Cardiac muscle cell (in vitro differentiated cells and primary cell): ENCODE data around the gene RTCB. TPM values are rescaled to one million over a fixed set of nuclear protein-coding genes. Genes with fewer than 3 reads are reported as not detected.

Source experiments
- DNase-seq, 2 donors: peaks; one replicate each; pipeline versions ENCODE4 v3.0.0 to v3.0.0-alpha.2; 2010 to 2017; ENCODE audit warnings: low read depth in 1 of 2, low spot score in 1 of 2
- H3K27ac ChIP-seq: fragments of 200-600 bp; sonication (generic); 2 replicates; pipeline ENCODE4 v1.5.1; 2016
- H3K27me3 ChIP-seq: fragments of 200-600 bp; sonication (generic); 2 replicates; pipeline ENCODE4 v1.6.0; 2016; ENCODE audit warnings: control low read depth
- H3K36me3 ChIP-seq: fragments of 200-600 bp; sonication (generic); 2 replicates; pipeline ENCODE4 v1.5.1; 2016; ENCODE audit warnings: control low read depth
- H3K4me1 ChIP-seq: fragments of 200-600 bp; sonication (generic); 2 replicates; pipeline ENCODE4 v1.8.1; 2017; ENCODE audit warnings: low read depth, mild to moderate bottlenecking, mixed run types
- H3K4me3 ChIP-seq: fragments of 200-600 bp; sonication (generic); 2 replicates; pipeline ENCODE4 v1.5.1; 2016; ENCODE audit warnings: mild to moderate bottlenecking
- H3K9me3 ChIP-seq: fragments of 200-600 bp; sonication (generic); 2 replicates; pipeline ENCODE4 v1.5.1; 2017; ENCODE audit warnings: low read depth, mild to moderate bottlenecking, control low read depth
- polyA plus RNA-seq: library from polyadenylated mRNA; unstranded; fragments of >200 nt; fragmentation: Nextera tagmentation; extraction: Ambion mirVana; gene quantifications from 2 replicates; pipeline ENCODE4 v1.2.1, GENCODE V29; 2016
- total RNA-seq: library from RNA; depleted of rRNA; stranded (reverse); fragments of >200 nt; gene quantifications from 2 replicates; pipeline ENCODE4 v1.2.3, GENCODE V29; 2016
- TF ChIP-seq, protein P1 (sequence below): IDR thresholded peaks from 2 replicates; pipeline ENCODE4 v1.5.1; 2012; ENCODE audit warnings: low read depth, mild to moderate bottlenecking, low read length

The RTCB gene
- total and polyA plus RNA-seq, 2 experiments from 2014 or later = 104 to 154 TPM

DNA sequence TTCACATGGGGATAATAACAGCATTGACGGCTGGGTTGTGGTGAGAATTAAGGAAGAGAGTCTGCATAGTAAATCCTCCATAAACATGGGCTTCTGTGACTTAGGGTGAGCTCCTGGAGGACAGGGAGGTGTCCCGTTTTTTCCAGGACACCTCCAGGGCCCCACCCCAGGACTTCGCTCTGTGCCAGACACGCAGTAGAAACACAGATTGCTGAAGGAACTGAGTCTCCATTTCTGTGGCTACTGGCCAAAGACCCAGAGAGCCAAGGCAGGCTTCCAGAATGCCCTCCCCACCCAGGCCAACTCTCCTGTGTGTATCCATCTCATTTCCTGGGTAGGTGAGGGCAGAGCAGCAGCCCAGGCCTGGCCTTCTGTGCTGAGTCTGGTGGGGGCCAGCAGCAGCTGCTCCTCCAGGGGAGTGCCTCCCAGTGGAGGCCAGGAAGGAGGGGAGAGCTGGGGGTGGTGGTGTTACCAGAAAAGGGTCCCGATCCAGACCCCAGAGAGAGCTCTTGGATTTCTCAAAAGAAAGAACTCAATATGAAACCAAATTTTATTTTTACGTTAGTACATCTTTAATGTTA is 63.9 kb downstream of the RTCB start:
- Histone ChIP-seq H3K27me3 (no peaks in the 10 kb centered on the region), H3K4me3 (no peak overlapping the region), H3K36me3 (no peaks in the 10 kb centered on the region), H3K9me3 (no peaks in the 10 kb centered on the region), H3K27ac (no peak overlapping the region), H3K4me1 (no peaks in the 10 kb centered on the region)
- no peak for DNase-seq
- TF ChIP-seq, protein P1, sequence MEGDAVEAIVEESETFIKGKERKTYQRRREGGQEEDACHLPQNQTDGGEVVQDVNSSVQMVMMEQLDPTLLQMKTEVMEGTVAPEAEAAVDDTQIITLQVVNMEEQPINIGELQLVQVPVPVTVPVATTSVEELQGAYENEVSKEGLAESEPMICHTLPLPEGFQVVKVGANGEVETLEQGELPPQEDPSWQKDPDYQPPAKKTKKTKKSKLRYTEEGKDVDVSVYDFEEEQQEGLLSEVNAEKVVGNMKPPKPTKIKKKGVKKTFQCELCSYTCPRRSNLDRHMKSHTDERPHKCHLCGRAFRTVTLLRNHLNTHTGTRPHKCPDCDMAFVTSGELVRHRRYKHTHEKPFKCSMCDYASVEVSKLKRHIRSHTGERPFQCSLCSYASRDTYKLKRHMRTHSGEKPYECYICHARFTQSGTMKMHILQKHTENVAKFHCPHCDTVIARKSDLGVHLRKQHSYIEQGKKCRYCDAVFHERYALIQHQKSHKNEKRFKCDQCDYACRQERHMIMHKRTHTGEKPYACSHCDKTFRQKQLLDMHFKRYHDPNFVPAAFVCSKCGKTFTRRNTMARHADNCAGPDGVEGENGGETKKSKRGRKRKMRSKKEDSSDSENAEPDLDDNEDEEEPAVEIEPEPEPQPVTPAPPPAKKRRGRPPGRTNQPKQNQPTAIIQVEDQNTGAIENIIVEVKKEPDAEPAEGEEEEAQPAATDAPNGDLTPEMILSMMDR = no peak

DNA sequence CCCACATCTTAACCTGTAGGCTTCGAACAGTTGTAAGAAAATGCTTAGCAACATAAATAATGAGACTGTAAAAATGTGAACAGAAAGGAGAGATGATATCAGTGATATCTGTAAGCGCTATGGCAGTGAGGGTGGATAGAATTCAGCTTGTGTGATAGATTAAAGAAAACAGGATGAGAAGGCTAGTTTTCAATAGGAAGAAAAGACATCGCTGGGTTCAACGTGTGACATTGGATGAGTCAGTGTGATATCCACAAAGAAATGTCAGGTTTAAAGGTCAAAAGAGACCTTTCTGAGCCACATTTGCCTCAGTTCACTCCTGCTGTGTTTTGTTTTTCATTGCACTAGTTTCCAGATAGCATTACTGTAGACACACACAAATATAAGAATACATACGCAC is 68.1 kb downstream of the RTCB start:
- no peaks in the 10 kb centered on the region for H3K36me3 ChIP-seq
- no peak overlapping the region for H3K4me3 ChIP-seq
- H3K4me1 ChIP-seq = no peaks in the 10 kb centered on the region
- no peak overlapping the region for H3K27ac ChIP-seq
- TF ChIP-seq, protein P1 = no peak
- H3K27me3 ChIP-seq = no peaks in the 10 kb centered on the region
- no peaks in the 10 kb centered on the region for H3K9me3 ChIP-seq
- DNase-seq = no peak

DNA sequence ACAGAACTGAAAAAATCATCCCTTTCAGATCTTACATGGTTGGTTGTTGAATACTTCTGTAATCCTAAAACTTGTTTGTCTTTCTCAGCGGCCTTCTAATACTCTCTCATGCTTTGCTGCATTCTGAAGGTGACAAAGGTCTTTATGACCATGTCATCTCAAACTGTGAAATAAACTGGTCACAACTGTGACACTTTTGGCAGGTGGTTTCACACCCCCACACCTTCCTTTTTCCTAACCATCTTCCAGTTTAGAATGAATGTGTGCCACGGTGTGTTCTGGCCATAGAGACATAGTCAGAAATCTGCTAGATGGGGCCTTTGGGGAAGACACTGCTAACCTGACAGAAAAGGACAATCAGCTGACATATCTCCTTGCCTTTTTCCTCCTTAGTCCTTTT is 69.1 kb downstream of the RTCB start:
- H3K9me3 ChIP-seq = no peaks in the 10 kb centered on the region
- DNase-seq = no peak
- no peaks in the 10 kb centered on the region for H3K27me3 ChIP-seq
- H3K4me3 ChIP-seq = no peak overlapping the region
- H3K36me3 ChIP-seq = no peaks in the 10 kb centered on the region
- TF ChIP-seq, protein P1 = no peak
- no peaks in the 10 kb centered on the region for H3K4me1 ChIP-seq
- H3K27ac ChIP-seq = no peak overlapping the region

DNA sequence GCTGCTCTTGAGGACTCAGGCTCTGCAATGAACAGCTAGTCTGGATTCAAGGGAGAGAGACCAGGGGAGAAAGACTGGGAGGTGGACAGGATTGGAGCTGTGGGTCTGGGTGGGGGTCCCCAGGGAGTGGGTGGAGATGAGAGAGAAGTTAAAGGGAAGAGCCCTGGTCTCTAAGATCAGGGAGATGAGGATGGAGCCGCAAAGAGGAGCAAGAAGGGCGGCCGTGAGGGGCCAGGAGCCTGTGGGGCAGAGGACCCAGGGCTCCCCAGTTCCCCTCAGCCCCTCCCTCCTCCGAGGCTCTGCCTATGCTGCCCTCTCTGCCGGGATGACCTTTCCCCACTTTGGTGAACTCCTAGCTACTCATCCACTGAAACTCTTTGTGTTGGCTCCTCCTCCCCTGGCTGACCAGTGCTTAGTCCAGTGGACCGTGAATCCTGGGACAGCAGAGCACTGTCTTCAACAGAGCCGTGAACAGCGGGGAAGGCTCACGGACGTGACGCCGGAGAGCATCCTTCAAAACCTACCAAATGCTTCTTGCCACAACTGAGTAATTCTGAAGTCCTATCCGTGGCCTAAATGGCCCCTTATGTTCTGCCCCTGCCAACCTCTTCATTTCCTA is 70.8 kb downstream of the RTCB start:
- TF ChIP-seq, protein P1 = no peak

DNA sequence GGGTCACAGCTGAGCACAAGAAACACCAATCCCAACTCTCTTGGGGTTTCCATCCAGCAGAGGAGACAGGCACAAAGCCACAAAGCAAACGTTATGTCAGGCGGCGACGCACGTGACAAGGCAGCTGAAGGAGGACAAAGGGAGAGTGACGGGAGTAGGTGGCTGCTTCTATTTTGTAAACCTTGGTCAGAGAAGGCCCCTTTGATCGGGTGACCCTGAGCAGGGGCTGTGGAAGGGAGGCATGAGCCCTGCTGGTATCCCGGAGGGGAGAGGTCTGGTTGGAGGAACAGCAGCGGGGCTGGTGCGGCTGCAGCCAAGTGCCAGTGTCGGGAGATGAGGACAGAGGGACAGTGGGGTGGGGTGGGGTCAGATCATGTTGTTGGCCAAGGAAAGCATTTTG is 71.6 kb downstream of the RTCB start:
- H3K36me3 ChIP-seq = no peaks in the 10 kb centered on the region
- no peak overlapping the region for H3K27ac ChIP-seq
- H3K4me1 ChIP-seq = no peaks in the 10 kb centered on the region
- H3K9me3 ChIP-seq = no peaks in the 10 kb centered on the region
- TF ChIP-seq, protein P1 = no peak
- DNase-seq = no peak
- H3K27me3 ChIP-seq = no peaks in the 10 kb centered on the region
- H3K4me3 ChIP-seq = no peak overlapping the region

More for the DNA sequence above, 70.8 kb downstream of the RTCB start:
- Histone ChIP-seq H3K4me3 (no peak overlapping the region), H3K4me1 (no peaks in the 10 kb centered on the region), H3K9me3 (no peaks in the 10 kb centered on the region), H3K36me3 (no peaks in the 10 kb centered on the region), H3K27me3 (no peaks in the 10 kb centered on the region), H3K27ac (no peak overlapping the region)
- DNase-seq = no peak
